Fibroblast of lung (primary cell): ENCODE measurements around the gene DNAJB13.

Experiments used
- CTCF ChIP-seq, 2 donors: IDR thresholded peaks in 1 of 2; conservative IDR thresholded peaks in 1 of 2; 1 replicate in 1 of 2; 2 replicates in 1 of 2; pipeline ENCODE4 v1.5.1; 2011 to 2012; ENCODE audit warnings: low read length in 2 of 2, control low read depth in 1 of 2, inconsistent platforms in 1 of 2, low read depth in 1 of 2, mild to moderate bottlenecking in 1 of 2
- EZH2 ChIP-seq: IDR thresholded peaks from 2 replicates; pipeline ENCODE4 v1.5.1; 2012; ENCODE audit warnings: low read length, control low read depth, mild to moderate bottlenecking; ENCODE audit errors: missing control alignments

GRCh38 chr11:73913472-73913871, 37.4 kb upstream of the DNAJB13 start:
- TF ChIP-seq CTCF (conservative IDR thresholded peaks at IDR 0.05 in 1 of 2, IDR thresholded peaks at IDR 0.05 in 1 of 2; ENCODE audit: low read depth in 1 of 2, low read length in 2 of 2) (no peak), EZH2 (no peak)
